Epithelial cell of proximal tubule (primary cell): ENCODE results near the gene HAUS7. TPM values are rescaled to one million over a fixed set of nuclear protein-coding genes. Genes with fewer than 3 reads are reported as not detected.

Experiments
- DNase-seq: peaks from one replicate; pipeline ENCODE4 v3.0.0-alpha.2; 2011; ENCODE audit warnings: low read depth
- H3K4me3 ChIP-seq: 2 replicates; pipeline ENCODE4 v1.5.1; 2011; ENCODE audit warnings: low read depth, mild to moderate bottlenecking, low read length
- CTCF ChIP-seq: conservative IDR thresholded peaks from 2 replicates; pipeline ENCODE4 v1.5.1; 2012; ENCODE audit warnings: low read depth, mild to moderate bottlenecking, low read length
- total RNA-seq: library from RNA; depleted of rRNA; stranded (reverse); fragments of >200 nt; gene quantifications from 2 replicates; pipeline ENCODE4 v1.2.3, GENCODE V29; 2015

Gene HAUS7
- total RNA-seq, 1 donor from 2014 or later: 24.3 TPM

GRCh38 chrX:153481043-153481442 lies 10.7 kb upstream of the HAUS7 start:
- no peak for TF ChIP-seq CTCF

GRCh38 chrX:153478746-153479145 lies 8.4 kb upstream of the HAUS7 start:
- TF ChIP-seq CTCF: no peak
- DNase-seq: no peak
- no peak overlapping the region for H3K4me3 ChIP-seq

More at GRCh38 chrX:153481043-153481442, 10.7 kb upstream of the HAUS7 start:
- no peak for DNase-seq
- no peak overlapping the region for H3K4me3 ChIP-seq

GRCh38 chrX:153477901-153478300 lies 7.5 kb upstream of the HAUS7 start:
- H3K4me3 ChIP-seq: no peak overlapping the region
- no peak for DNase-seq
- no peak for TF ChIP-seq CTCF

- H3K4me3 ChIP-seq: no peak overlapping the region
- TF ChIP-seq CTCF: no peak
- DNase-seq: no peak
These were observed 7.0 kb upstream of the HAUS7 start for GRCh38 chrX:153477364-153477857.

GRCh38 chrX:153476666-153477363 lies 6.4 kb upstream of the HAUS7 start:
- DNase-seq: no peak
- H3K4me3 ChIP-seq: no peak overlapping the region
- TF ChIP-seq CTCF: no peak

- DNase-seq: no peak
- no peak overlapping the region for H3K4me3 ChIP-seq
- TF ChIP-seq CTCF: no peak
These were observed 5.4 kb upstream of the HAUS7 start for GRCh38 chrX:153475751-153476281.

GRCh38 chrX:153475271-153475670 lies 4.9 kb upstream of the HAUS7 start:
- no peak for TF ChIP-seq CTCF
- no peak overlapping the region for H3K4me3 ChIP-seq
- DNase-seq: no peak
